Osteoblast (primary cell): ENCODE measurements around the gene COX15. TPM values are rescaled to one million over a fixed set of nuclear protein-coding genes. Genes with fewer than 3 reads are reported as not detected.
"Not testable (repeated sequence)": the region's sequence is repeated elsewhere in the genome, so short reads cannot be mapped to it uniquely, and the experiment has no call there.

ENCODE experiments used
- DNase-seq: peaks from one replicate; pipeline ENCODE4 v3.0.0; 2011; ENCODE audit warnings: low spot score, mixed read lengths; ENCODE audit not compliant: insufficient read length; ENCODE audit errors: missing footprints
- H2AFZ ChIP-seq: 2 replicates; pipeline ENCODE4 v1.6.0; 2011; ENCODE audit warnings: mild to moderate bottlenecking, low read length
- H3K27ac ChIP-seq: 2 replicates; pipeline ENCODE4 v1.5.1; 2011; ENCODE audit warnings: mild to moderate bottlenecking, low read depth, low read length, moderate library complexity
- H3K27me3 ChIP-seq: 2 replicates; pipeline ENCODE4 v1.6.0; 2012; ENCODE audit warnings: mild to moderate bottlenecking, control low read depth, inconsistent platforms, low read length, moderate library complexity; ENCODE audit not compliant: insufficient read depth
- H3K36me3 ChIP-seq: 2 replicates; pipeline ENCODE4 v1.5.1; 2011; ENCODE audit warnings: mild to moderate bottlenecking, low read length, control low read depth, moderate library complexity; ENCODE audit not compliant: insufficient read depth
- H3K4me1 ChIP-seq: 2 replicates; pipeline ENCODE4 v1.5.1; 2011; ENCODE audit warnings: mild to moderate bottlenecking, low read length, control low read depth, moderate library complexity; ENCODE audit not compliant: insufficient read depth
- H3K4me2 ChIP-seq: 2 replicates; pipeline ENCODE4 v1.6.0; 2011; ENCODE audit warnings: mild to moderate bottlenecking, low read length; ENCODE audit not compliant: insufficient read depth
- H3K4me3 ChIP-seq: fragments of 200-600 bp; sonication (generic); 3 replicates; pipeline ENCODE4 v1.5.1; 2012; ENCODE audit warnings: mild to moderate bottlenecking, low read length, inconsistent platforms; ENCODE audit not compliant: insufficient read depth
- H3K79me2 ChIP-seq: 2 replicates; pipeline ENCODE4 v1.6.0; 2012; ENCODE audit warnings: mild to moderate bottlenecking, low read length, control low read depth, inconsistent platforms; ENCODE audit not compliant: insufficient read depth
- H3K9me3 ChIP-seq: 2 replicates; pipeline ENCODE4 v1.5.1; 2011; ENCODE audit warnings: low read depth, low read length, control low read depth
- H4K20me1 ChIP-seq: 2 replicates; pipeline ENCODE4 v1.6.0; 2012; ENCODE audit warnings: mild to moderate bottlenecking, low read length, control low read depth; ENCODE audit not compliant: insufficient read depth
- total RNA-seq: library from RNA; depleted of rRNA; stranded (reverse); fragments of >200 nt; gene quantifications from 2 replicates; pipeline ENCODE4 v1.2.3, GENCODE V29; 2012
- TF ChIP-seq, protein P1 (sequence below): IDR thresholded peaks from 2 replicates; pipeline ENCODE4 v1.5.1; 2011; ENCODE audit warnings: mild to moderate bottlenecking, low read depth, low read length, moderate library complexity; ENCODE audit errors: extremely low read depth

Gene COX15
- total RNA-seq, 1 donor, result 36.9 TPM

DNA sequence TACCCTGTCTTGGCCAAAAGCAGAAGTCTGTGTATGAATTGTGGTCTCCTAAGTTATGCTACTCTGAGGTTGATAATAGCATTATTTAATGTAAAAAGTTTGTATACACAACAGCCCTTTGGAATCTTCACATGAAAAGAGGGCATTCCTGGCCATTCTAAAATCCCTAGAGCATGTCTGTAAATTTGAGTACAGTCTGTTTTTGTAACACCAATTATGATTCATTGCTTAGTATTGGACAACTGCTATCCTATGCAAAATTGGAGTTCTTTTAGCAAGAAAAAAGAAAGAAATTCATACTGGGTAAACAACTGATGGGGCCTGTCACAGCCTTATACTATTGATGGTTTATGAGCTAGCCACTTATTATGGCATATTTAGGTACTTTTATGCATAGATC, 10.3 kb upstream of the COX15 start:
- no peaks in the 10 kb centered on the region for H3K9me3 ChIP-seq
- H3K4me1 ChIP-seq, result peaks cover 28% of the 10 kb centered on the region
- H3K79me2 ChIP-seq, result no peaks in the 10 kb centered on the region
- H3K27ac ChIP-seq, result peak overlapping the region; percentile 81
- H4K20me1 ChIP-seq, result no peaks in the 10 kb centered on the region
- no peak for DNase-seq
- H3K4me2 ChIP-seq, result peak overlapping the region; percentile 61
- no peaks in the 10 kb centered on the region for H3K27me3 ChIP-seq
- no peak overlapping the region for H2AFZ ChIP-seq
- H3K36me3 ChIP-seq, result peaks cover 64% of the 10 kb centered on the region
- TF ChIP-seq, protein P1, sequence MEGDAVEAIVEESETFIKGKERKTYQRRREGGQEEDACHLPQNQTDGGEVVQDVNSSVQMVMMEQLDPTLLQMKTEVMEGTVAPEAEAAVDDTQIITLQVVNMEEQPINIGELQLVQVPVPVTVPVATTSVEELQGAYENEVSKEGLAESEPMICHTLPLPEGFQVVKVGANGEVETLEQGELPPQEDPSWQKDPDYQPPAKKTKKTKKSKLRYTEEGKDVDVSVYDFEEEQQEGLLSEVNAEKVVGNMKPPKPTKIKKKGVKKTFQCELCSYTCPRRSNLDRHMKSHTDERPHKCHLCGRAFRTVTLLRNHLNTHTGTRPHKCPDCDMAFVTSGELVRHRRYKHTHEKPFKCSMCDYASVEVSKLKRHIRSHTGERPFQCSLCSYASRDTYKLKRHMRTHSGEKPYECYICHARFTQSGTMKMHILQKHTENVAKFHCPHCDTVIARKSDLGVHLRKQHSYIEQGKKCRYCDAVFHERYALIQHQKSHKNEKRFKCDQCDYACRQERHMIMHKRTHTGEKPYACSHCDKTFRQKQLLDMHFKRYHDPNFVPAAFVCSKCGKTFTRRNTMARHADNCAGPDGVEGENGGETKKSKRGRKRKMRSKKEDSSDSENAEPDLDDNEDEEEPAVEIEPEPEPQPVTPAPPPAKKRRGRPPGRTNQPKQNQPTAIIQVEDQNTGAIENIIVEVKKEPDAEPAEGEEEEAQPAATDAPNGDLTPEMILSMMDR, result no peak
- no peak overlapping the region for H3K4me3 ChIP-seq

DNA sequence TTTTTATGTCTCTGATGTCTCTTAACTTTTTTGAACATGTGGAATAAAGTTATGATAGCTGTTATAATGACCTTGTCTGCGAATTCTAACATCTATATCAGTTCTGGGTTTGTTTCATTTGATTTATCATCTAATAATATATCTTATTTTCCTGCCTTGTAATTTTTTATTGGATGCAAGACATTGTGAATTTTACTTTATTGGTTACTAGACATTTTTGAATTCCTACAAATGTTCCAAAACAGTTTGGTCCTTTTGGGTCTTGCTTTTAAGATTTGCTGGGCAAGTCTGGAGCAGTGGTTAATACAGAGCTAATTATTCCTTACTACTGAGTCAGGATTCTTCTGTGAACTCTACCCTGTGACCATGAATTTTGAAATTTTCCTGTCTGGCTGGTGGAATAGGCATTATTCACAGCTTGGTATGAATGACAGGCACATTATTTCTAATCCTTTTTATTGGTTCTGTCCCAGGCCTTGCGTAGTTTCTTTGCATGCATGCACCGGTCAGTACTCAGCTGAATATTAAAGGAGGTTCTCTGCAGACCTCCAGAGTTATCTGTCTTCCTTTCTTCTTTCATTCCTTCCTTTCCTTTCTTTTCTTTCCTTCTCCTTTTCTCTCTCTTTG, 9.1 kb upstream of the COX15 start:
- no peaks in the 10 kb centered on the region for H3K79me2 ChIP-seq
- peak overlapping the region; percentile 81 for H3K27ac ChIP-seq
- DNase-seq, result no peak
- no peaks in the 10 kb centered on the region for H3K9me3 ChIP-seq
- H3K27me3 ChIP-seq, result no peaks in the 10 kb centered on the region
- no peaks in the 10 kb centered on the region for H4K20me1 ChIP-seq
- no peak overlapping the region for H3K4me3 ChIP-seq
- H2AFZ ChIP-seq, result no peak overlapping the region
- TF ChIP-seq, protein P1, result no peak
- H3K36me3 ChIP-seq, result peaks cover 62% of the 10 kb centered on the region
- H3K4me2 ChIP-seq, result no peak overlapping the region
- H3K4me1 ChIP-seq, result peaks cover 28% of the 10 kb centered on the region

DNA sequence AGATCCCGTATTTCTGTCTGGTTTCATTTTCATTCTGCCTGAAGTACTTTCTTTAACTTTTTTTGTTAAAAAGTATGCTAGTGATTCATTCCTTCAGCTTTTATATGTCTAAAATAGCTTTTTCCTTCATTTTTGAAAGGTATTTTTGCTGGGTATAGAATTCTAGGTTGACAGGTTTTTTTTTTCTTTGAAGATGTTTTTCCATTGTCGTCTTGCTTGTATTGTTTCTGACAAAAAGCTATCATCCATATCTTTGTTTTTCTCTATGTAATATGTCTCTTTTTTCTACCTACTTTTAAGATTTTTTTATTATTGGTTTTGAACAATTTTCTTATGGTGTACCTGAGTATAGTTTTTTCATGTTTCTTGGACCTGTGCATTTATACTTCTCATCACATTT, 8.3 kb upstream of the COX15 start:
- Histone ChIP-seq H3K4me1 (peaks cover 28% of the 10 kb centered on the region), H3K36me3 (peaks cover 60% of the 10 kb centered on the region), H2AFZ (no peak overlapping the region)

DNA sequence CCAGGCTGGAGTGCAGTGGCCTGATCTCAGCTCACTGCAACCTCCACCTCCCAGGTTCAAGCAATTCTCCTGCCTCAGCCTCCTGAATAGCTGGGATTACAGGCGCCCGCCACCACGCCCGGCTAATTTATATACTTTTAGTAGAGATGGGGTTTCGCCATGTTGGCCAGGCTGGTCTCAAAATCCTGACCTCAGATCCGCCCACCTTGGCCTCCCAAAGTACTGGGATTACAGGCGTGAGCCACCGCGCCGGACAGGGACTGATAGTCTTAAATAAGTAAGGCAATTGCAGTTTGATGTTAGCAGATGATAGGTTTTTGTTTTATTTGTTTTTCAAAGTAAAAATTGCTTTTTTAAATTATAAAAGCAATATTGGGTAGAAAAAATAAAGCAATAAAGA, 2.2 kb upstream of the COX15 start:
- H3K79me2 ChIP-seq, result peaks cover 39% of the 10 kb centered on the region
- H3K27me3 ChIP-seq, H3K27ac ChIP-seq, H2AFZ ChIP-seq, H3K4me3 ChIP-seq, H3K9me3 ChIP-seq, H3K4me2 ChIP-seq, DNase-seq, H4K20me1 ChIP-seq: not testable (repeated sequence)
- peaks cover 26% of the 10 kb centered on the region for H3K36me3 ChIP-seq
- H3K4me1 ChIP-seq, result peaks cover 20% of the 10 kb centered on the region

More for the DNA sequence above, 8.3 kb upstream of the COX15 start:
- no peaks in the 10 kb centered on the region for H3K79me2 ChIP-seq
- no peak overlapping the region for H3K4me2 ChIP-seq
- H3K9me3 ChIP-seq, result no peaks in the 10 kb centered on the region
- TF ChIP-seq, protein P1, result no peak
- DNase-seq, result no peak
- H4K20me1 ChIP-seq, result no peaks in the 10 kb centered on the region
- no peak overlapping the region for H3K27ac ChIP-seq
- no peak overlapping the region for H3K4me3 ChIP-seq
- H3K27me3 ChIP-seq, result no peaks in the 10 kb centered on the region
